EH (cell line): ENCODE measurements around the gene SLC12A7.
"Not testable (repeated sequence)": the region's sequence is repeated elsewhere in the genome, so short reads cannot be mapped to it uniquely, and the experiment has no call there.

Experiments
- DNase-seq: peaks from one replicate; pipeline ENCODE4 v3.0.0-alpha.2; 2015; ENCODE audit warnings: low read depth

Gene SLC12A7

GRCh38 chr5:1006656-1007071, 105.2 kb downstream of the SLC12A7 start:
- DNase-seq = no peak

GRCh38 chr5:1005904-1006655, 105.8 kb downstream of the SLC12A7 start:
- no peak for DNase-seq

- no peak for DNase-seq
Measured at GRCh38 chr5:1005249-1005851, 106.5 kb downstream of the SLC12A7 start.

GRCh38 chr5:1004461-1005248, 107.2 kb downstream of the SLC12A7 start:
- peak; percentile 40 for DNase-seq

GRCh38 chr5:1003296-1003937, 108.4 kb downstream of the SLC12A7 start:
- DNase-seq = no peak

GRCh38 chr5:1002836-1003235, 109.0 kb downstream of the SLC12A7 start:
- DNase-seq = no peak

GRCh38 chr5:1002271-1002546, 109.7 kb downstream of the SLC12A7 start:
- DNase-seq = no peak

GRCh38 chr5:1001406-1002270, 110.2 kb downstream of the SLC12A7 start:
- no peak for DNase-seq

- DNase-seq = not testable (repeated sequence)
Measured at GRCh38 chr5:1000831-1001230, 111.0 kb downstream of the SLC12A7 start.
